ENCODE data around the gene NKX2-3.

NKX2-3 gene

GRCh38 chr10:99532687-99533495, at the start of gene NKX2-3:
Gene NKX2-3, plus strand, starts transcription at chr10:99532942. Its CDS starts 190 bp downstream, at chr10:99533132.
- no peak for DNase-seq

DNA sequence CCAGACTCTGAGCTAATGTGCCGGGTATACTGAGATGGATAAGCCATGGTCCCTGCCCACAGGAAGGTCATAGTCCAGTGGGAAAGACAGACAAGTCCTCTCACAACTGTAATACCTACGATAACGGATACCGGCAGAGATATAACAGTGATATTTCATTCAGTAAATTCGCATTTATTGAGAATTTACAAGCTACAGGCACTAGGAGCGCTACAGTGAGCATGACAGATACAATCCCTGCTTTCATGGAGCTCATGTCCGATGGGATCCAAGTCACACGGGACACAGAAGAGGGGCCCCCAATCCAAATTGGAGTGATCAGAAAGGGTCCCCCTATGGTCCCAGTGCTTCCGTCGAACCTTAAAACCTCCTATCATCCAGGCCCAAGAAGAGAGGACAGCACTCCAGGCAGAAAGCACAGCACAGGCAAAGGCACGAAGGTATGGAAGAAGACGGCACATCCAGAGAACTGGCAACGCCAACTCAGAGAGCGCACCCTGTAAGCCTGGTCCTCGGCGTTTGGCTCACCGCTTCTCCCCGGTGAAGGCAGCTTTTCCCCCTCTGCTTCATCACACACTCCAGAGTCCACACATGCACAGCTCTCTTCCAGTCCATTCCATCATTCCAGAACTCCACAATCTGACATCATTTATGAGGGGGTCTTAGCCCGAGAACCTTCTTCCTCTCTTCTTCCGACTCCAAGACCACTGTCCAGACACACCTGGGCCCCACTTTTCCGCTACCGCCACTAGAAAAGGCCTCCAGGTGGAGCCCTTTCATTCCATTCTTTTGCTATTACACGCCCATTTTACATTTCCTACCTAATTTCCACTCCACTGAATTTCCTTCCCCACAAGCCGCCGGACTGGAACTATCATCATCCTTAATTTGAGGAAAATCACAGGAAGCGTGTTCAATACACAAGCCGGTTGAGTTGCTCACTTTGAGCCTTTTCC, 47.8 kb upstream of the NKX2-3 start:
- DNase-seq: no peak

DNA sequence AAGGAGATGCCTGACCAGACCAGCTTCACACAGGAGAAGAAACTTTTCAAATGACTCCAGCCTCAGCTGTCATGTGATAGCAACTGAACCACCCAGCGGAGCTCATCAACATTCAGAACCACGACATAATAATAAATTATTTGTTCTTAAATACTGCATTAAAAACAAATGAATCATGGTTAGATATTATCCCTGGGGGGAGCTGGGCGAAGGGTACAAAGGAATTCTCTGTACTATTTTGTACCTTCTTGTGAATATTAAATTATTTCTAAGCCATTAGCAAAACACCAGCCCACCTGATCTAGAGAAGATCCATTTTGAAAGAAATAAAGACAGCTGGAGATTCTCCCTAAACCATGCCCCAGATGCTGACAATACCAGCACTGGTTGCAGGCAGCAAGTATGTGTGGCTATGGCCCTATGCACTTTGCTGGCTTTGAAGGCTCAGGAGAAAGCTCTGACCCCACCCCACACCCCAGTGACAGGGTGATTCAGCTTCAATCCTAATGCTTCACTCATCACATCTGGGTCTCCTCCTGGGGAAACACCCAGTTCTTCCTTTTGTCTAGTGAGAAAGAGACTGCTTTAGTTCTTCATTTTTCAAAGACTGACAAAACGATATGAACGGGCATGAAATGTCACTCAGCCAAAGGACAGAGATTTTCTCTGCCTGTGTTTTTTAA, 45.5 kb upstream of the NKX2-3 start:
- DNase-seq: no peak

- no peak for DNase-seq
Measured at GRCh38 chr10:99489271-99489670, 43.5 kb upstream of the NKX2-3 start.

GRCh38 chr10:99497343-99498025, 35.3 kb upstream of the NKX2-3 start:
- no peak for DNase-seq

DNA sequence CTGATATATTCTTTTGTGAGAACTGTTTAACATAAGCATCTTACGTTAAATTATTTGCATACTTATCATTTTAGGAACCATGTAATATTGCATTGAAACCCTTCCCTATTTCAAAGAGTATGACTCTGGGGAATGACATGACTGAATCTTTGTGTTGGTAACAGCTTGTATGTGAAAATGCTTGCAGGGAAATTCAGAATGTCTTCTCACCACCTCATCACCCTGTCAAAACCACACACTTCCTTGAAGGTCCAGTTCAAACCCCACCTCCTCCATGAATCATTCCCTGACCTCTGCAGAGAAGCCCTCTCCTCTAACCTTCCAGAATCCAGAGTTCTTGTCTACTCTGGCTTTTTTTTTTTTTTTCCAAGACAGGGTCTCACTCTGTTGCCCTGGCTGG, 26.3 kb upstream of the NKX2-3 start:
- DNase-seq: no peak

GRCh38 chr10:99507265-99507664, 25.5 kb upstream of the NKX2-3 start:
- DNase-seq: no peak

- no peak for DNase-seq
Measured at GRCh38 chr10:99513061-99513460, 19.7 kb upstream of the NKX2-3 start.

- DNase-seq: no peak
Measured at GRCh38 chr10:99519690-99520039, 13.1 kb upstream of the NKX2-3 start.

DNA sequence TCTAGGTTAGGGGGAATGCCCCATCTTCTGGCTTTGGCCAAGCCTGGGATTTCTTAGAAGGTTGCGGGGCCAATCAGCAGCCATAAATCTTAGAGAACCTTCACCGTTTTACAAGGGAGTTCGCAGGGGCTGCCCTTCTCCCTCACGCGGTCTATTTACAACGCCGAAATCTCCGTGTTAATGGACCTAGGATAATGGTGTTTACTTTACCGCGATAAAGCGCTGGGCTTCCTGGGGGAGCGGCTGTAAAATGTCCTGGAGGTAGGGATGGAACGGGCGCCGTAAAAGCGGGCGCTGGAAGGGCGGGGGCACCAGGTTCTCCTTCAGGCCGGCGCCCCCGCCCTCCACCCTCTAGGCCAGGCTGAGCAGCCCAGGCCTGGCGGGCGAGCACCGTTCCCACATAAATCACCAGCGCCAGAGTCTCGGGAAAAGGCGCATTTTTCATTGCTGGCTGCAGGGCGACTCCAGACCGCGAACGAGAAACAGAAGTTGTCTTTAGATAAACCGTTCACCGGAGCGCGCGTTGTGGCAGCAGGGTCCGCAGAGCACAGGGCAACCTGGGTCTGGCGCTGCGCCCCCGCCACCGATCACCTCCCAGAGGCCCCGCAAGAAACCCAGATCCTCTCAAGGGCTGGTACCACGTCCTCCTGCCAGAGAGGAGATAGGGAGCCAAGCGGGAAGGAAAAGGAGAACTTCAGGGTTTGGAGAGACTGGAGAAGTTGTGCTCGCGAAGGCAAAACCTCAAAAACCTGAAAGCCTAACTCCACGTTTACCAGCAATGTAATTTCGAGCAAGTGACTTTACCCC, 12.5 kb upstream of the NKX2-3 start:
- no peak for DNase-seq

DNA sequence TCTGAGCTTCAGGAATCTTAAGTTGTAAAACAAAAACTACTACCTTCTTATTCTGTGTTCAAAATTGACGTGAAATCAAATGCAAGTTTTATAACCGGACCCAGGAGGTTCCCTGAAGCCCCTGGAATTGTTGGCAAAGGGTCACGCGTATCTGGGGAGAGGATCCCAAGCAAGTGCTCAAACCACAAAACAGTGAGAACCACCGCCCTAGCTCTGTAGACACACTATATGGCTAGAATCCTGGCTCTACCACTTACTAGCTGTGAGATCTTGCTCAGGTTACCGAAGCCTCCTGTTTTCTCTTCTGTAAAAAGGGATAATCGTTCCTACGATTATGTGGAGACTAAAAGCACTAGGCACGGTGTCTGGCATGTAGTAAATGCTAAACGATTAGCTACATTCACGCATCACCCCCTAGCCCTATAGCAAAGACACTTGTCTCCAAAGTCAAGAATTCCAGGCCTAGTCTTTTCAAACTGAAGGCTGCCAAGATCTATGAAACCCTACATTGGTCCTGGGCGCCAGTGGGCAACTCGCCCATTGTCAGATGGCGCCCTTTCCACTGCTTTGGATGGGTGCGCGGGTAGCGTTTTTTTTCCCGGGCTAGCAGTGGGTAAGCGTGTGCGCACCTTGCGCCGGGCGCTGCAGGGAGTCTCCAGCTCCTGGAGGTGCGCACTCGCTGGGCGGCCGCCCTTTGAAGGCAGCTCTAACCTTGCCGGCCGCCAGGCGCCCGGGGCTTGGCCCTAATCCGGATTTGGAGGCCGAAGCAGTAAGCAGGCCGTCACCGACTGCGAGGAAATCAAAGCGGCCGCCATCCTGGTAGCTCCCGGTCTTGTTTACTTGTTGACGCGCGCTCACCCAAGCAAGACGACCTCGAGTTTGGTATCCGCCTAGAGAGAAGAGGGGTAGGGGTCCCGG, 11.6 kb upstream of the NKX2-3 start:
- no peak for DNase-seq

DNA sequence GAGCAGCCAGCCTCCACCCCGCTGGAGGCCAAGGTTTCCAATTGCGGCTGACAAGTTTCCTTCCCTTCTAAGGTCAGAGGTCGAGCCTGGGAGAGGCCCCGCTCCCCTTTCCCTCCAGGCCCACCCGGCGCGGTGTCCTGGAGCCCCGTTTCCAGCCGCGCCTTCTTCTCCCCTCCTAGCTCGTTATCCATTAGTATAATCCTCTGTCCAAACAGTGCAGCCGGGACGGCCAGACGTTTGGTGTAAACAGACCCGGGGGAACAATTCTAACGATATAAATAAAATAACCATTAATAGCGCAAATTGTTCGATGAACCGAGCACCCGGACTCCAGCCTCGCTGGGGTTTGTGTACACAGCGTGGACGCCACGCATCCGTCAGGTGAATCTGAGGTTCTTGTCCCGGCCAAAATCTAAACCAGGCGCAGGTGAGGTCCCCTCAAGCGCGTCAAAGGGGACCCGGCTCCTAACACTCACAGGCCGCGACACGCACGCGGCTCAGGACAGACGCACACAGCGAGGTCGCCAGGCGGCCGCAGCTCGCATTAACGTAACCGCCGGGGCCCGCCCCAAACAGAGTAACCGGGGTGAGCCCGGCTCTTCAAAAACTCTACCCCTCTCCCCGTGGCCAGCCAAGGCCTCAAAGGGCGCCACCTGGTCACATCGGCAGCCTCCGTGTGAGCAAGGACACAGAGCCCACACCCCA, 10.8 kb upstream of the NKX2-3 start:
- DNase-seq: no peak

DNA sequence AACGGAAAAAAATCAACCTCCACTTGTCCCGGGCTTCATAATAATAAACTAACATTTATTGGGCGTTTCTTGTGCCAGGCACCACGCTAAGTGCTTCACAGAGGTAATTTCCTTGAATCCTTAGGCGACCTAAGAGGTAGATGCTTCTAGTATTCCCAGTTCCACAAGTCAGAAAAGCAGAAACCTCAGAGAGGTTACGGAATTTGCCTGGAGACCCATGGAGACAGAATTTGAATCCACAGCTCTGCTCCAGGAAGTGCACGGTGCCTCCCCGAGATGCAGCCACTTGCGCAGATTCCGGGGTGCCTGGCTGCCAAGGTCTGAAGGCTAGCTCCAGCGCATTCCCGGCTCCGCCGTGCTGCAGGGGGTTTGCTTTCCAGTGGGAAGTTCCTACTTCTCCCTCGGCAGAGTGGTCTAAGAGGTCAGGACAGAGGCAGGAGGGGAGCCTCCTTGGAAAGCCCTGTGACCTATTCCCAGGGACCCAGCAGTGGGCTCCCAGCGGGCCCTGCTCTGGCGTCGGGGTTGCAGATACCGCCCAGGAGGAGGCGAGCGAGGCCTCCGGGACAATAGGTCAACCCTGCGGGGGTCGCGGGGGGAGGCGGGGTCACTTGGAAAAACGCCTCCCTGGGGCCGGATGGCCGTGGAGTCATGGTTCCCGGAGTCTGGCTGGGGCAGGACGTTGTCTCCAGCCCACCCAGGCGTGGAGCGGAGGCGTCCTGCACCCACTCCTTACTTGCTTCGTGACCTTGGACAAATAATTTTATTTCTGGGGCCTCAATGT, 10.1 kb upstream of the NKX2-3 start:
- DNase-seq: no peak

DNA sequence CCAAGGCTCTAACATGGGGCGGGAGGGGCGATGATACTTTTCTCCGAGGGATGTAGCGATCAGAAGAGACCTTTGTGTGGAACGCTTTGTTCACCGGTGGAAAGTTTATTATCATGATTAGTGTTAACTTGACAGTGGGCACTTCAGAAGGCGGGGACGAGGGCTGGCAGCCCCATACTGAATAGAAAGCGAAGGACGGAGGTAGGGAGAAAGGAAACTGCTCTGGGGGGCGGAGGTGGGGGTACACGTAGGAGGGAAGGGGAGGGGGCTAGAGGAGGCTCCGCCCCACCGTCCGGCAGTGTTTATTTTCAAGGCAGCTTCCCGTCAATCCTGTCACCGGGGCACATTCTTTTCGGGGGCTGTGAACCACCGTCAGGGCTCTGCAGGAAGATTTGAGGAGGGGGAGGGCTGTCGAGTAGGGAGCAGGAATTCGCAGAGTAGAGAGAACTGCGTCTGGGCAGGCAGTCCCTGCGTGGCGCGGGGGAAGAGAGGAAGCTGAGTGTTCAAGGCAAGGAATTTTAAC, 9.4 kb upstream of the NKX2-3 start:
- no peak for DNase-seq

GRCh38 chr10:99524050-99524666, 8.6 kb upstream of the NKX2-3 start:
- DNase-seq: no peak

DNA sequence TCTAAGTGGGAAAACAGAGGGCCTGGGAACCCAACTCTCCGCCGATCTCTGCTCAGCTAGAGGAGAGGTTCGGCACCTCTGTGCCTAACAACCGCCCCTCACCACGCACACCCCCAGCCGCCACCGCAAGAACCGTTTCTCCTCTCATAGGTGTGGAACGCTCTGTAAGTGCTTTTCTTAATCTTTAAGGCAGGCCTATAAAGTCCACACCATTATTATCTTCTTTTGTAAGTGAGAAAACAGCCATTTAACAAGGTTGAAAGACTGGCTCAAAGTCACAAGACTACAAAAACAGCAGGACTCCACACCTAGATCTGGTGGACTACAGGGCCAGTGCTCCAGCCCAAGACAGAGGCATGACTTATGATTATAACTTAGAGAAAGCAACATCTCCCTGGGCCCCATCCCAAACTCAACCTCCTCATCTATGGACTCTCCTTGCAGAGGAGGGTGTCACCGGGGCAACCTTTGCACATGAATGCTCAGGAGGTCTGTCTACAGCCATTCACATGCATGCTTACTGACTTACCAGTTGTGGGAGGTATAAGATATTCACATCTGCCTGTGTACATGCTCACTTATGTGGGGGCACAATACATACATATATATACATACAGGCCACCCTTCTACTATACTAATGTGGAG, 7.9 kb upstream of the NKX2-3 start:
- DNase-seq: no peak

DNA sequence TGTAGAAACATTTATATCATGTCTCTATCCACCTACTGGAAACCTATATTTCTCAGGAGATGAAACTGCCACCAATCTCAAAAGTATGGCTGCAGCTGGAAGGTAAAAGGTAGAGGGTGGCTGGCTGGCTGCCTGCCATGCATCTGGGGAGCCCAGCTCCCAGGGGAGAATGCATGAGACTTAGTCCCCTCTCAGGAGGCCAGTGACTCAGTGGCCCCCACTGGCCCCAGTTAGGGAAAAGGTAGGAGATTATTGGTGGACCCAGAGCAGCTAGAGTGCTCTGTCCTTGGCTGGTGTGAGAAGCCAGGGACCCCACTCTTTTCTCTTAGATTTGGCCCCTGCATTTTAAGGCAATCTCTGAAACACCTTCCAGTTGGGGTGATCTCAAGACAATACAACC, 6.8 kb upstream of the NKX2-3 start:
- DNase-seq: no peak

Measured in NCI-H2081 treated with DMSO at 0.1 percent for 48 hours (cell line).